ENCODE results near the gene SRRM3.

SRRM3 gene

DNA sequence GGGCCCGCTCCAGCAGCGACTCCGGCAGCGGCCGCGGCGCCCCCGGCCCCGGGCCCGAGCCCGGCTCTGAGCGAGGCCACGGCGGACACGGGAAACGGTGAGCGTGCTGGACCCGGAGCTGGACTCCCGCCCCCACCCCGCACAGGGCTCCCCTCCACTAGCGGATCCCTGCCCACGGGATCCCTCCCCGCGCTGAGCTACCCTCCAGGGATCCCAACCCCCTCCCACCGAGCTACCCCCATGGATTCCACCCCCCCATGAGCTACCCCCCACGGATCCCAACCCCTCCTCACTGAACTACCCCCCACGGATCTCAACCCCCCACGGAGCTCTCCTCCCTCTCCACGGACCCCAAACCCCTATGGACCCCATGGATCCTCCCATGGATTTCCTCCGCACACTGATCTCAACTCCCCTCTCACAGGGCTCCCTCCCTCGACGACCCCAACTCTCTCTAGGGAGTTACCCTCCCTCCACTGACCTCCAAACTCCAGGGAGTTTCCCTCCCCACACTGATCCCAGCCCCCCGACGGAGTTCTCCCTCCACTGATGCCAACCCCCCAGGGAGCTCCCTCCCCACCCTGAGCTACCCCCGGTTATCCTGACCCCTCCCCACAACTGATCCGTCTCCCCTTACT is 80.1 kb downstream of the SRRM3 start (continued):
- TF ChIP-seq, protein P1, sequence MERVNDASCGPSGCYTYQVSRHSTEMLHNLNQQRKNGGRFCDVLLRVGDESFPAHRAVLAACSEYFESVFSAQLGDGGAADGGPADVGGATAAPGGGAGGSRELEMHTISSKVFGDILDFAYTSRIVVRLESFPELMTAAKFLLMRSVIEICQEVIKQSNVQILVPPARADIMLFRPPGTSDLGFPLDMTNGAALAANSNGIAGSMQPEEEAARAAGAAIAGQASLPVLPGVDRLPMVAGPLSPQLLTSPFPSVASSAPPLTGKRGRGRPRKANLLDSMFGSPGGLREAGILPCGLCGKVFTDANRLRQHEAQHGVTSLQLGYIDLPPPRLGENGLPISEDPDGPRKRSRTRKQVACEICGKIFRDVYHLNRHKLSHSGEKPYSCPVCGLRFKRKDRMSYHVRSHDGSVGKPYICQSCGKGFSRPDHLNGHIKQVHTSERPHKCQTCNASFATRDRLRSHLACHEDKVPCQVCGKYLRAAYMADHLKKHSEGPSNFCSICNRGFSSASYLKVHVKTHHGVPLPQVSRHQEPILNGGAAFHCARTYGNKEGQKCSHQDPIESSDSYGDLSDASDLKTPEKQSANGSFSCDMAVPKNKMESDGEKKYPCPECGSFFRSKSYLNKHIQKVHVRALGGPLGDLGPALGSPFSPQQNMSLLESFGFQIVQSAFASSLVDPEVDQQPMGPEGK (tag by site-specific recombination; IDR thresholded peaks at IDR 0.05): peak; percentile 60; the same call in 1 of the 2 replicates
- TF ChIP-seq ZNF529 (tag by site-specific recombination; IDR thresholded peaks at IDR 0.05; ENCODE audit: insufficient replicate concordance): no peak

DNA sequence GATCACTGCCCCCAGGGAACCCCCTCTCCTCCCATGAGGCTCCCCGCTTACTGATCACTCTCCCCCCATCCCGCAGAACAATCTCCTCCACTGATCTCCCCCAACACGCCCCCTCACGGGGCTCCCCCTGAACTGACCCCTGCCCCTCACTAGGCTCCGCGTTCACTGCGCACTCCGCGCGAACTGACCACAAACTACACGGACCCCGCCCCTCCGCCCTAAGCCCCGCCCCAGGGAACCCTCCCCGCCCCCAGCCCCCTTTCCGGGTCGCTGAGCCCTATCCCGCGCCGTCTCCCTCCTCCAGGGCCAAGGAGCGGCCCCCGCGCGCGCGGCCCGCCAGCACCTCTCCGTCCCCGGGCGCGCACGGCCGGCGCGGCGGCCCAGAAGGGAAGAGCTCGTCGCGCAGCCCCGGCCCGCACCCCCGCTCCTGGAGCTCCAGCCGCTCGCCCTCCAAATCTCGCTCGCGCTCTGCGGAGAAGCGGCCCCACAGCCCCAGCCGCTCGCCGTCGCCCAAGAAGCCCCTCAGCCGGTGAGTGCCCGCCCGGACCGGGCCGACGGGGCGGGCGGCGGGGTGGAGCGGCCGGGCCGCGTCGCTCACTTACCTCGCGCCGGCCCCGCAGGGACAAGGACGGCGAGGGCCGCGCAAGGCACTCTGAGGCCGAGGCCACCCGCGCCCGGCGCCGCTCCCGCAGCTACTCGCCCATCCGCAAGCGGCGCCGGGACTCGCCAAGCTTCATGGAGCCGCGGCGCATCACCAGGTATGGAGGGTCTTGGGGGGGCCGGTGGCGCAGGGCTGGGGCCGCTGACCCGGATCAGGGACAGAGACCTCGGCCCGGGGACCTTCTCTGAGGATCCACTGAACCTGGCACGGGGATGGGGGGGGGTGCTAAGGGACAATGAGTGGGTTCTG is 80.9 kb downstream of the SRRM3 start:
- ChIA-PET CTCF (interaction anchor here (1.8 to 2.3 kb wide), 2 partner anchors 8 to 31 kb away, joined by 7 to 15 read pairs; no protein-coding TSS in a partner anchor), POLR2A (interaction anchor here (0.6 to 1.9 kb wide), 5 partner anchors 9 to 149 kb away, joined by 3 to 7 read pairs (median 4); no protein-coding TSS in a partner anchor)
- Histone ChIP-seq H3K27ac (ENCODE audit: extremely low read depth, low read depth, low read length) (no peak overlapping the region), H3K4me3 (ENCODE audit: low read depth, low read length) (no peak overlapping the region; the same call in 1 of the 2 replicates), H3K36me3 (ENCODE audit: control insufficient read depth in 2 of 2, insufficient read depth in 1 of 2, low read length in 2 of 2) (no peaks in the 10 kb centered on the region), H3K4me1 (ENCODE audit: control insufficient read depth, insufficient read depth, low read length) (no peaks in the 10 kb centered on the region), H3K9me3 (ENCODE audit: control insufficient read depth, insufficient read depth, low read depth, low read length) (no peaks in the 10 kb centered on the region)
- no peak for TF ChIP-seq ZBTB1 (tag by site-specific recombination; IDR thresholded peaks at IDR 0.05)
- peak; percentile 56; the same call in 1 of the 2 replicates for TF ChIP-seq KLF8 (tag by site-specific recombination; IDR thresholded peaks at IDR 0.05)
- TF ChIP-seq ZNF354C (tag by site-specific recombination; IDR thresholded peaks at IDR 0.05; ENCODE audit: borderline replicate concordance, low read depth): no peak
- TF ChIP-seq OSR2 (tag by site-specific recombination; IDR thresholded peaks at IDR 0.05): no peak

DNA sequence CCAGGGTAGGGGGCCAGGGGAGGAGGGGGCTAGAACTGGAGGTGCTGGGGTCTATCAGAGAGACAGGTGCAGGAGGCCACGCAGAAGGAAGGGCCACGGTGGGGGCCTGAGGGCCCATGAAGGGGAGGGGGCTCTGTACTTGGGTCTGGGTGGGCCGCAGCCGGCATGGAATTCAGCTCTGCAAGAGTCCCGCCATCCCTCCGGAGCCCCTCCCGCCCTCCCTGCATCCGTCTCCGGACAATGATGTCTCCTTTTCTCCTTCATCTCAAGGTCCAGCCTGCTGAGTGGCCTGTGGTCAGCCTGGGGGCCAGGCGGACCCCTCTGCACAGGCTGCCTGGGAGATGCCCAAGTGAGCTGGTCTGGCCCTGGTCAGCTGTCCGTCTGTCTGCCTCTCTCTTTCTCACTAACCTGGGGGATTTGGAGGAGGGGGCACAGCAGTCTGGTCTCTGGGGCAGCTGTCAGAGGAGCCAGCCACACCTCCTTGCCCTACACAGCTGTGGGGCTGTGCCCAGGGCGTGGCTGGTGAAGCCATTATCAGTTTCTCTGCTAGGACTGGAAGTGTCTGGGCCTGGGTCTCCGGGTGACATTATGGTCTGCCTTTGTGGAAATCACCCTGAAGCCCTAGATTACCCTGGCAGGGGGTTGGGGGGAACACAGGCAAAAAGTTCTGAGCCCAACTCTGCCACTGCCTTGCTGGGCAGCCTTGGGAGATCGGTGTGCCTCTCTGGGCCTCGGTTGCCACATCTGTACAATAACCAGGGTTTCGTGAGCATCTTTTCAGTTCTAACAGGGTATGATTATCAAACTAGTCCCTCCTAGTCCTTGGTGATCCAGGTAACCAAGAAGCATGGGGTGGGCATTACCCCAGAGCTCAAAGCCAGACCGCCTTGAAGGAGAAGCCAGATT is 81.8 kb downstream of the SRRM3 start:
- H3K36me3 ChIP-seq (ENCODE audit: control insufficient read depth in 2 of 2, insufficient read depth in 1 of 2, low read length in 2 of 2): no peaks in the 10 kb centered on the region
- H3K4me3 ChIP-seq (ENCODE audit: low read depth, low read length): no peak overlapping the region
- ChIA-PET POLR2A (no interaction called here), CTCF (interaction anchor here (0.6 to 2.3 kb wide), 3 partner anchors 7 to 101 kb away, joined by 4 to 15 read pairs (median 7); no protein-coding TSS in a partner anchor)
- no peaks in the 10 kb centered on the region for H3K9me3 ChIP-seq (ENCODE audit: control insufficient read depth, insufficient read depth, low read depth, low read length)
- no peak for TF ChIP-seq ZNF354C (tag by site-specific recombination; IDR thresholded peaks at IDR 0.05; ENCODE audit: borderline replicate concordance, low read depth)
- TF ChIP-seq ZNF114 (tag by site-specific recombination; IDR thresholded peaks at IDR 0.05): no peak
- TF ChIP-seq ZSCAN16 (tag by site-specific recombination; IDR thresholded peaks at IDR 0.05): no peak
- TF ChIP-seq, protein P2, sequence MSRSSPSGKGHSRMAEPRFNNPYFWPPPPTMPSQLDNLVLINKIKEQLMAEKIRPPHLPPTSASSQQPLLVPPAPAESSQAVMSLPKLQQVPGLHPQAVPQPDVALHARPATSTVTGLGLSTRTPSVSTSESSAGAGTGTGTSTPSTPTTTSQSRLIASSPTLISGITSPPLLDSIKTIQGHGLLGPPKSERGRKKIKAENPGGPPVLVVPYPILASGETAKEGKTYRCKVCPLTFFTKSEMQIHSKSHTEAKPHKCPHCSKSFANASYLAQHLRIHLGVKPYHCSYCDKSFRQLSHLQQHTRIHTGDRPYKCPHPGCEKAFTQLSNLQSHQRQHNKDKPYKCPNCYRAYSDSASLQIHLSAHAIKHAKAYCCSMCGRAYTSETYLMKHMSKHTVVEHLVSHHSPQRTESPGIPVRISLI (tag by site-specific recombination; IDR thresholded peaks at IDR 0.05): no peak
- TF ChIP-seq ZNF202 (tag by site-specific recombination; IDR thresholded peaks at IDR 0.05; ENCODE audit: borderline replicate concordance): no peak
- TF ChIP-seq, protein P3, sequence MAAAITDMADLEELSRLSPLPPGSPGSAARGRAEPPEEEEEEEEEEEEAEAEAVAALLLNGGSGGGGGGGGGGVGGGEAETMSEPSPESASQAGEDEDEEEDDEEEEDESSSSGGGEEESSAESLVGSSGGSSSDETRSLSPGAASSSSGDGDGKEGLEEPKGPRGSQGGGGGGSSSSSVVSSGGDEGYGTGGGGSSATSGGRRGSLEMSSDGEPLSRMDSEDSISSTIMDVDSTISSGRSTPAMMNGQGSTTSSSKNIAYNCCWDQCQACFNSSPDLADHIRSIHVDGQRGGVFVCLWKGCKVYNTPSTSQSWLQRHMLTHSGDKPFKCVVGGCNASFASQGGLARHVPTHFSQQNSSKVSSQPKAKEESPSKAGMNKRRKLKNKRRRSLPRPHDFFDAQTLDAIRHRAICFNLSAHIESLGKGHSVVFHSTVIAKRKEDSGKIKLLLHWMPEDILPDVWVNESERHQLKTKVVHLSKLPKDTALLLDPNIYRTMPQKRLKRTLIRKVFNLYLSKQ (tag by site-specific recombination; IDR thresholded peaks at IDR 0.05; ENCODE audit: borderline replicate concordance): no peak
- no peak for TF ChIP-seq ZNF239 (tag by site-specific recombination; IDR thresholded peaks at IDR 0.05)
- TF ChIP-seq ZNF585B (tag by site-specific recombination; IDR thresholded peaks at IDR 0.05): no peak
- TF ChIP-seq, protein P4, sequence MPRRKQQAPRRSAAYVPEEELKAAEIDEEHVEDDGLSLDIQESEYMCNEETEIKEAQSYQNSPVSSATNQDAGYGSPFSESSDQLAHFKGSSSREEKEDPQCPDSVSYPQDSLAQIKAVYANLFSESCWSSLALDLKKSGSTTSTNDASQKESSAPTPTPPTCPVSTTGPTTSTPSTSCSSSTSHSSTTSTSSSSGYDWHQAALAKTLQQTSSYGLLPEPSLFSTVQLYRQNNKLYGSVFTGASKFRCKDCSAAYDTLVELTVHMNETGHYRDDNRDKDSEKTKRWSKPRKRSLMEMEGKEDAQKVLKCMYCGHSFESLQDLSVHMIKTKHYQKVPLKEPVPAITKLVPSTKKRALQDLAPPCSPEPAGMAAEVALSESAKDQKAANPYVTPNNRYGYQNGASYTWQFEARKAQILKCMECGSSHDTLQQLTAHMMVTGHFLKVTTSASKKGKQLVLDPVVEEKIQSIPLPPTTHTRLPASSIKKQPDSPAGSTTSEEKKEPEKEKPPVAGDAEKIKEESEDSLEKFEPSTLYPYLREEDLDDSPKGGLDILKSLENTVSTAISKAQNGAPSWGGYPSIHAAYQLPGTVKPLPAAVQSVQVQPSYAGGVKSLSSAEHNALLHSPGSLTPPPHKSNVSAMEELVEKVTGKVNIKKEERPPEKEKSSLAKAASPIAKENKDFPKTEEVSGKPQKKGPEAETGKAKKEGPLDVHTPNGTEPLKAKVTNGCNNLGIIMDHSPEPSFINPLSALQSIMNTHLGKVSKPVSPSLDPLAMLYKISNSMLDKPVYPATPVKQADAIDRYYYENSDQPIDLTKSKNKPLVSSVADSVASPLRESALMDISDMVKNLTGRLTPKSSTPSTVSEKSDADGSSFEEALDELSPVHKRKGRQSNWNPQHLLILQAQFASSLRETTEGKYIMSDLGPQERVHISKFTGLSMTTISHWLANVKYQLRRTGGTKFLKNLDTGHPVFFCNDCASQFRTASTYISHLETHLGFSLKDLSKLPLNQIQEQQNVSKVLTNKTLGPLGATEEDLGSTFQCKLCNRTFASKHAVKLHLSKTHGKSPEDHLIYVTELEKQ (tag by site-specific recombination; IDR thresholded peaks at IDR 0.05; ENCODE audit: borderline replicate concordance): no peak
- no peak for TF ChIP-seq ZNF560 (tag by site-specific recombination; IDR thresholded peaks at IDR 0.05; ENCODE audit: borderline replicate concordance)
- TF ChIP-seq TRIM28 (IDR thresholded peaks at IDR 0.05; ENCODE audit: borderline replicate concordance, low read length): no peak
- H3K27ac ChIP-seq (ENCODE audit: extremely low read depth, low read depth, low read length): no peak overlapping the region
- H3K4me1 ChIP-seq (ENCODE audit: control insufficient read depth, insufficient read depth, low read length): no peaks in the 10 kb centered on the region

Measured in HEK293 (cell line).